ENCODE data around the gene KCNQ1.

Gene KCNQ1

GRCh38 chr11:2510626-2511402 lies 66.0 kb downstream of the KCNQ1 start:
- CTCF ChIA-PET, result interaction anchor here (0.7 to 2.0 kb wide), 5 partner anchors 18 to 83 kb away, joined by 3 to 4 read pairs (median 3); no protein-coding TSS in a partner anchor
- WGBS (ENCODE audit: insufficient coverage), result 82% methylated on average over 12 of the region's 16 CpGs

GRCh38 chr11:2511421-2512369 lies 66.9 kb downstream of the KCNQ1 start:
- H3K4me1 ChIP-seq (ENCODE audit: control extremely low read depth in 1 of 4, control insufficient read depth in 4 of 4, insufficient read depth in 4 of 4, low read length in 3 of 4), result peaks cover 0 to 15% (median 13%) of the 10 kb centered on the region in 4 experiments
- no peaks in the 10 kb centered on the region for H3K27me3 ChIP-seq (replicated peaks in 2 of 5; ENCODE audit: control insufficient read depth in 4 of 5, insufficient read depth in 5 of 5, low read length in 4 of 5)
- no peaks in the 10 kb centered on the region for H3K9me3 ChIP-seq (ENCODE audit: control extremely low read depth in 1 of 5, control insufficient read depth in 4 of 5, insufficient read depth in 2 of 5, low read depth in 1 of 5, low read length in 4 of 5)
- peak in 2 of 3 donors; percentile 12 to 18 for DNase-seq
- no peaks in the 10 kb centered on the region for H3K36me3 ChIP-seq (ENCODE audit: control insufficient read depth in 4 of 4, insufficient read depth in 4 of 4, low read length in 3 of 4)
- H3K4me3 ChIP-seq (ENCODE audit: control insufficient read depth in 1 of 7, extremely low read depth in 1 of 7, insufficient read depth in 4 of 7, low read depth in 2 of 7, low read length in 6 of 7), result no peak overlapping the region
- no peak overlapping the region for H3K27ac ChIP-seq (ENCODE audit: insufficient read depth in 1 of 2, low read depth in 1 of 2, low read length in 2 of 2, poor library complexity in 1 of 2, severe bottlenecking in 2 of 2)
- ChIA-PET POLR2A (no interaction called here), CTCF (interaction anchor here (0.9 to 1.3 kb wide), 4 partner anchors 20 to 91 kb away, joined by 3 to 5 read pairs (median 3); no protein-coding TSS in a partner anchor)
- 62% methylated on average over 27 of the region's 27 CpGs for WGBS (ENCODE audit: insufficient coverage)

More at GRCh38 chr11:2510626-2511402, 66.0 kb downstream of the KCNQ1 start:
- Histone ChIP-seq H3K36me3 (ENCODE audit: control insufficient read depth in 4 of 4, insufficient read depth in 4 of 4, low read length in 3 of 4) (no peaks in the 10 kb centered on the region), H3K4me3 (ENCODE audit: control insufficient read depth in 1 of 7, extremely low read depth in 1 of 7, insufficient read depth in 4 of 7, low read depth in 2 of 7, low read length in 6 of 7) (no peak overlapping the region), H3K9me3 (ENCODE audit: control extremely low read depth in 1 of 5, control insufficient read depth in 4 of 5, insufficient read depth in 2 of 5, low read depth in 1 of 5, low read length in 4 of 5) (no peaks in the 10 kb centered on the region), H3K27me3 (replicated peaks in 2 of 5; ENCODE audit: control insufficient read depth in 4 of 5, insufficient read depth in 5 of 5, low read length in 4 of 5) (no peaks in the 10 kb centered on the region), H3K4me1 (ENCODE audit: control extremely low read depth in 1 of 4, control insufficient read depth in 4 of 4, insufficient read depth in 4 of 4, low read length in 3 of 4) (peaks cover 0 to 15% (median 13%) of the 10 kb centered on the region in 4 experiments), H3K27ac (ENCODE audit: insufficient read depth in 1 of 2, low read depth in 1 of 2, low read length in 2 of 2, poor library complexity in 1 of 2, severe bottlenecking in 2 of 2) (no peak overlapping the region)
- POLR2A ChIA-PET, result no interaction called here
- DNase-seq, result no peak

GRCh38 chr11:2512431-2513407 lies 67.9 kb downstream of the KCNQ1 start:
- DNase-seq, result no peak
- CTCF ChIA-PET, result interaction anchor here (0.5 to 1.0 kb wide), 3 partner anchors 19 to 208 kb away, joined by 3 to 5 read pairs (median 3); no protein-coding TSS in a partner anchor
- Histone ChIP-seq H3K4me1 (ENCODE audit: control extremely low read depth in 1 of 4, control insufficient read depth in 4 of 4, insufficient read depth in 4 of 4, low read length in 3 of 4) (peaks cover 0 to 15% (median 13%) of the 10 kb centered on the region in 4 experiments), H3K27me3 (replicated peaks in 2 of 5; ENCODE audit: control insufficient read depth in 4 of 5, insufficient read depth in 5 of 5, low read length in 4 of 5) (no peaks in the 10 kb centered on the region), H3K27ac (ENCODE audit: insufficient read depth in 1 of 2, low read depth in 1 of 2, low read length in 2 of 2, poor library complexity in 1 of 2, severe bottlenecking in 2 of 2) (no peak overlapping the region), H3K4me3 (ENCODE audit: control insufficient read depth in 1 of 7, extremely low read depth in 1 of 7, insufficient read depth in 4 of 7, low read depth in 2 of 7, low read length in 6 of 7) (no peak overlapping the region), H3K36me3 (ENCODE audit: control insufficient read depth in 4 of 4, insufficient read depth in 4 of 4, low read length in 3 of 4) (no peaks in the 10 kb centered on the region), H3K9me3 (ENCODE audit: control extremely low read depth in 1 of 5, control insufficient read depth in 4 of 5, insufficient read depth in 2 of 5, low read depth in 1 of 5, low read length in 4 of 5) (no peaks in the 10 kb centered on the region)
- POLR2A ChIA-PET, result no interaction called here
- WGBS (ENCODE audit: insufficient coverage), result 97% methylated on average over 19 of the region's 21 CpGs

GRCh38 chr11:2513441-2513840 lies 68.6 kb downstream of the KCNQ1 start:
- POLR2A ChIA-PET, result no interaction called here

GRCh38 chr11:2515401-2516275 lies 70.8 kb downstream of the KCNQ1 start:
- no peak for DNase-seq
- no peaks in the 10 kb centered on the region for H3K36me3 ChIP-seq (ENCODE audit: control insufficient read depth in 4 of 4, insufficient read depth in 4 of 4, low read length in 3 of 4)
- H3K9me3 ChIP-seq (ENCODE audit: control extremely low read depth in 1 of 5, control insufficient read depth in 4 of 5, insufficient read depth in 2 of 5, low read depth in 1 of 5, low read length in 4 of 5), result no peaks in the 10 kb centered on the region
- POLR2A ChIA-PET, result no interaction called here
- CTCF ChIA-PET, result interaction anchor here (1.3 to 1.5 kb wide), 2 partner anchors 9 to 15 kb away, joined by 3 to 5 read pairs; no protein-coding TSS in a partner anchor
- peaks cover 0 to 14% (median 12%) of the 10 kb centered on the region in 4 experiments for H3K4me1 ChIP-seq (ENCODE audit: control extremely low read depth in 1 of 4, control insufficient read depth in 4 of 4, insufficient read depth in 4 of 4, low read length in 3 of 4)
- peaks cover 0 to 3% (median 0%) of the 10 kb centered on the region in 5 experiments for H3K27me3 ChIP-seq (replicated peaks in 2 of 5; ENCODE audit: control insufficient read depth in 4 of 5, insufficient read depth in 5 of 5, low read length in 4 of 5)
- 96% methylated on average over 21 of the region's 25 CpGs for WGBS (ENCODE audit: insufficient coverage)
- H3K27ac ChIP-seq (ENCODE audit: insufficient read depth in 1 of 2, low read depth in 1 of 2, low read length in 2 of 2, poor library complexity in 1 of 2, severe bottlenecking in 2 of 2), result no peak overlapping the region
- no peak overlapping the region for H3K4me3 ChIP-seq (ENCODE audit: control insufficient read depth in 1 of 7, extremely low read depth in 1 of 7, insufficient read depth in 4 of 7, low read depth in 2 of 7, low read length in 6 of 7)

More at GRCh38 chr11:2513441-2513840, 68.6 kb downstream of the KCNQ1 start:
- H3K36me3 ChIP-seq (ENCODE audit: control insufficient read depth in 4 of 4, insufficient read depth in 4 of 4, low read length in 3 of 4), result no peaks in the 10 kb centered on the region
- CTCF ChIA-PET, result no interaction called here
- H3K4me3 ChIP-seq (ENCODE audit: control insufficient read depth in 1 of 7, extremely low read depth in 1 of 7, insufficient read depth in 4 of 7, low read depth in 2 of 7, low read length in 6 of 7), result no peak overlapping the region
- H3K4me1 ChIP-seq (ENCODE audit: control extremely low read depth in 1 of 4, control insufficient read depth in 4 of 4, insufficient read depth in 4 of 4, low read length in 3 of 4), result peaks cover 0 to 15% (median 13%) of the 10 kb centered on the region in 4 experiments
- DNase-seq, result no peak
- no peaks in the 10 kb centered on the region for H3K27me3 ChIP-seq (replicated peaks in 2 of 5; ENCODE audit: control insufficient read depth in 4 of 5, insufficient read depth in 5 of 5, low read length in 4 of 5)
- WGBS (ENCODE audit: insufficient coverage), result 98% methylated on average over 6 of the region's 6 CpGs
- H3K27ac ChIP-seq (ENCODE audit: insufficient read depth in 1 of 2, low read depth in 1 of 2, low read length in 2 of 2, poor library complexity in 1 of 2, severe bottlenecking in 2 of 2), result no peak overlapping the region
- H3K9me3 ChIP-seq (ENCODE audit: control extremely low read depth in 1 of 5, control insufficient read depth in 4 of 5, insufficient read depth in 2 of 5, low read depth in 1 of 5, low read length in 4 of 5), result no peaks in the 10 kb centered on the region

Data from common myeloid progenitor, CD34-positive (primary cell).